Type B pancreatic cell (in vitro differentiated cells): ENCODE data around the gene DENND1C. TPM values are rescaled to one million over a fixed set of nuclear protein-coding genes. Genes with fewer than 3 reads are reported as not detected.

Experiments used
- DNase-seq: peaks from one replicate; pipeline ENCODE4 v3.0.0; 2021; ENCODE audit warnings: mixed read lengths; ENCODE audit not compliant: unreplicated experiment; ENCODE audit errors: extremely low spot score
- H3K27ac Mint-ChIP-seq: 2 replicates; pipeline ENCODE4 v1.8.0; 2021; ENCODE audit warnings: mild to moderate bottlenecking, mixed read lengths
- H3K27me3 Mint-ChIP-seq: 2 replicates; pipeline ENCODE4 v1.8.0; 2021; ENCODE audit warnings: mixed read lengths
- H3K36me3 Mint-ChIP-seq: 2 replicates; pipeline ENCODE4 v1.8.0; 2021; ENCODE audit warnings: mixed read lengths
- H3K4me1 Mint-ChIP-seq: one replicate; pipeline ENCODE4 v1.8.0; 2021; ENCODE audit warnings: mixed read lengths; ENCODE audit not compliant: unreplicated experiment
- H3K4me3 Mint-ChIP-seq: 2 replicates; pipeline ENCODE4 v1.8.0; 2021; ENCODE audit warnings: mild to moderate bottlenecking, mixed read lengths
- H3K9me3 Mint-ChIP-seq: 2 replicates; pipeline ENCODE4 v1.8.0; 2021; ENCODE audit warnings: mixed read lengths
- CTCF ChIP-seq: fragments of 200-600 bp; sonication (generic); conservative IDR thresholded peaks from 2 replicates; pipeline ENCODE4 v1.5.0; 2021; ENCODE audit warnings: antibody characterized with exemption, mild to moderate bottlenecking
- total RNA-seq: library from RNA; stranded (reverse); gene quantifications from 2 replicates; pipeline ENCODE4 v1.2.1, GENCODE V29; 2021; ENCODE audit warnings: low replicate concordance

The DENND1C gene
- total RNA-seq, 1 donor from 2014 or later, result 0.94 TPM

GRCh38 chr19:6473647-6474046, 7.9 kb downstream of the DENND1C start:
- Mint-ChIP-seq H3K27ac (no peak overlapping the region), H3K4me3 (peak overlapping the region; percentile 39)

GRCh38 chr19:6472713-6473112, 8.9 kb downstream of the DENND1C start:
- no peaks in the 10 kb centered on the region for H3K9me3 Mint-ChIP-seq
- H3K27ac Mint-ChIP-seq, result no peak overlapping the region
- H3K27me3 Mint-ChIP-seq, result peaks cover 14% of the 10 kb centered on the region
- no peak overlapping the region for H3K4me3 Mint-ChIP-seq
- no peaks in the 10 kb centered on the region for H3K36me3 Mint-ChIP-seq
- TF ChIP-seq CTCF, result no peak
- no peaks in the 10 kb centered on the region for H3K4me1 Mint-ChIP-seq
- no peak for DNase-seq

More at GRCh38 chr19:6473647-6474046, 7.9 kb downstream of the DENND1C start:
- H3K4me1 Mint-ChIP-seq, result no peaks in the 10 kb centered on the region
- no peak for DNase-seq
- H3K9me3 Mint-ChIP-seq, result no peaks in the 10 kb centered on the region
- TF ChIP-seq CTCF, result no peak
- peaks cover 12% of the 10 kb centered on the region for H3K27me3 Mint-ChIP-seq
- no peaks in the 10 kb centered on the region for H3K36me3 Mint-ChIP-seq

GRCh38 chr19:6471076-6471475, 10.5 kb downstream of the DENND1C start:
- no peak for TF ChIP-seq CTCF
- Mint-ChIP-seq H3K4me1 (no peaks in the 10 kb centered on the region), H3K27me3 (peaks cover 17% of the 10 kb centered on the region), H3K4me3 (no peak overlapping the region), H3K27ac (no peak overlapping the region), H3K9me3 (no peaks in the 10 kb centered on the region), H3K36me3 (no peaks in the 10 kb centered on the region)
- DNase-seq, result no peak

GRCh38 chr19:6470173-6470572, 11.4 kb downstream of the DENND1C start:
- Mint-ChIP-seq H3K9me3 (no peaks in the 10 kb centered on the region), H3K4me3 (no peak overlapping the region), H3K36me3 (no peaks in the 10 kb centered on the region), H3K27ac (no peak overlapping the region), H3K4me1 (peaks cover under 1% of the 10 kb centered on the region), H3K27me3 (peaks cover 20% of the 10 kb centered on the region)
- no peak for TF ChIP-seq CTCF
- DNase-seq, result no peak

- no peak for DNase-seq
- no peak for TF ChIP-seq CTCF
- no peaks in the 10 kb centered on the region for H3K9me3 Mint-ChIP-seq
- H3K36me3 Mint-ChIP-seq, result no peaks in the 10 kb centered on the region
- H3K4me3 Mint-ChIP-seq, result no peak overlapping the region
- peaks cover 33% of the 10 kb centered on the region for H3K27me3 Mint-ChIP-seq
- H3K4me1 Mint-ChIP-seq, result peaks cover 5% of the 10 kb centered on the region
- H3K27ac Mint-ChIP-seq, result peak overlapping the region; percentile 34
Measured at GRCh38 chr19:6467384-6467783, 14.2 kb downstream of the DENND1C start.
